ENCODE data around the gene CDC42EP3. TPM values are rescaled to one million over a fixed set of nuclear protein-coding genes. Genes with fewer than 3 reads are reported as not detected.

Gene CDC42EP3
- total RNA-seq (2022; extraction: Qiagen RNA extraction) = 30.9 to 39.1 TPM (median 34.0 TPM) in 5 replicates

GRCh38 chr2:37671009-37671815, at the start of gene CDC42EP3:
TSS of gene CDC42EP3 (minus strand) at chr2:37671642. CDS start at chr2:37646587, 25,055 bp downstream.

